Fibroblast of lung (primary cell): ENCODE results near the gene SUGCT.

Source experiments
- EZH2 ChIP-seq: IDR thresholded peaks from 2 replicates; pipeline ENCODE4 v1.5.1; 2012; ENCODE audit warnings: low read length, control low read depth, mild to moderate bottlenecking; ENCODE audit errors: missing control alignments
- TF ChIP-seq, protein P1 (sequence below), 2 donors: IDR thresholded peaks in 1 of 2; conservative IDR thresholded peaks in 1 of 2; 1 replicate in 1 of 2; 2 replicates in 1 of 2; pipeline ENCODE4 v1.5.1; 2011 to 2012; ENCODE audit warnings: low read length in 2 of 2, control low read depth in 1 of 2, inconsistent platforms in 1 of 2, low read depth in 1 of 2, mild to moderate bottlenecking in 1 of 2

DNA sequence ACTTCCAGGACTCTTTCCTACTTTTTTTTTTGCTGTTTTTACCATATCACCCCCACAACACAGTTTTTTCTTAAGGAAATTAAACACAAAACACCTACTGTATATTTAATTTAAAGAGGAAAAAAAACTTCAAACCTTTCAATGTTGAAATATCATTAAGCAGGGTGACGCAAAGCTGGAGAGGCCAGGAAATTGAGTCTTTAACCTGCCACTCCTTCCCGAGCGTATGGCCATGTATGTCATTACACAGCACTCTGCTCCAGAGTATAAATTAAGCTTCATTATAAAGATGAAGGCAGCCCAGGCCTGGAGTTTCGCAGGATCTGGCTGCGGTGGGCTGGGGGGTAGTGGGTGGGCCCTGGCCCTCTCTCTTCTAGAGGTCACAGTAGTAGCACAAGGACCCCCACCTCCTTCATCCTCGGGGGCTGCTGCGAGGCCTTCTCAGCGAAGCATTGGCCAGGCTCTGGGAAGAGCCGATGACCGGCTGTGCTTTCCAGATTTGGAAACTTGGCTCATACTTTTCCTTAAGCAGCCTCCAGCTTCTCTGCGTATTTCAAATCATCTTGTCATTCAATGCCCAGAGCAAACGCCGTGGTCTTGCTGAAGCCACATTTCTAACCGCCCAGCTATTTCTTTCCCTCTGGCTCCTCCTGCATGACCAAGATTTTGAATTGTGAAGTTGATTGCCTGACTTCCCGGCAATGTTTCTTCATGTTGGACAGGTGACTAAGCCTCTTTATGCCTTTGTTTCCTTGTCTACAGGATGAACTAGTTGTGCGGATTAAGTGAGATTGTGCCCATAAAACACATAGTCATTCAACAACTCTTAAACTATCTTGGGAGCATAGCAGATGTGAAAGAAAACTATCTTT, 765.1 kb downstream of the SUGCT start:
- TF ChIP-seq, protein P1, sequence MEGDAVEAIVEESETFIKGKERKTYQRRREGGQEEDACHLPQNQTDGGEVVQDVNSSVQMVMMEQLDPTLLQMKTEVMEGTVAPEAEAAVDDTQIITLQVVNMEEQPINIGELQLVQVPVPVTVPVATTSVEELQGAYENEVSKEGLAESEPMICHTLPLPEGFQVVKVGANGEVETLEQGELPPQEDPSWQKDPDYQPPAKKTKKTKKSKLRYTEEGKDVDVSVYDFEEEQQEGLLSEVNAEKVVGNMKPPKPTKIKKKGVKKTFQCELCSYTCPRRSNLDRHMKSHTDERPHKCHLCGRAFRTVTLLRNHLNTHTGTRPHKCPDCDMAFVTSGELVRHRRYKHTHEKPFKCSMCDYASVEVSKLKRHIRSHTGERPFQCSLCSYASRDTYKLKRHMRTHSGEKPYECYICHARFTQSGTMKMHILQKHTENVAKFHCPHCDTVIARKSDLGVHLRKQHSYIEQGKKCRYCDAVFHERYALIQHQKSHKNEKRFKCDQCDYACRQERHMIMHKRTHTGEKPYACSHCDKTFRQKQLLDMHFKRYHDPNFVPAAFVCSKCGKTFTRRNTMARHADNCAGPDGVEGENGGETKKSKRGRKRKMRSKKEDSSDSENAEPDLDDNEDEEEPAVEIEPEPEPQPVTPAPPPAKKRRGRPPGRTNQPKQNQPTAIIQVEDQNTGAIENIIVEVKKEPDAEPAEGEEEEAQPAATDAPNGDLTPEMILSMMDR (conservative IDR thresholded peaks at IDR 0.05 in 1 of 2, IDR thresholded peaks at IDR 0.05 in 1 of 2; ENCODE audit: low read depth in 1 of 2, low read length in 2 of 2) = no peak
- TF ChIP-seq EZH2 = no peak
